M059J (cell line): ENCODE data around the gene ADARB2. TPM values are rescaled to one million over a fixed set of nuclear protein-coding genes. Genes with fewer than 3 reads are reported as not detected.
"Not testable (repeated sequence)": the region's sequence is repeated elsewhere in the genome, so short reads cannot be mapped to it uniquely, and the experiment has no call there.

Source experiments
- DNase-seq: peaks from one replicate; pipeline ENCODE4 v3.0.0-alpha.2; 2012; ENCODE audit warnings: low read depth
- total RNA-seq: library from RNA; depleted of rRNA; stranded (reverse); fragments of >200 nt; shearing (Covaris generic); gene quantifications from 2 replicates; pipeline ENCODE4 v1.2.3, GENCODE V29; 2014

ADARB2 gene
- total RNA-seq, 1 experiment from 2014 or later: not detected

GRCh38 chr10:1398626-1399410 lies 338.5 kb downstream of the ADARB2 start:
- DNase-seq: no peak

GRCh38 chr10:1398116-1398515 lies 339.2 kb downstream of the ADARB2 start:
- not testable (repeated sequence) for DNase-seq

- DNase-seq: no peak
These were observed 341.1 kb downstream of the ADARB2 start for GRCh38 chr10:1396297-1396635.

GRCh38 chr10:1395481-1396296 lies 341.6 kb downstream of the ADARB2 start:
- DNase-seq: no peak

- no peak for DNase-seq
These were observed 342.3 kb downstream of the ADARB2 start for GRCh38 chr10:1395025-1395480.

- no peak for DNase-seq
These were observed 343.0 kb downstream of the ADARB2 start for GRCh38 chr10:1394155-1394912.

GRCh38 chr10:1393481-1393880 lies 343.8 kb downstream of the ADARB2 start:
- no peak for DNase-seq

GRCh38 chr10:1392127-1392526 lies 345.2 kb downstream of the ADARB2 start:
- DNase-seq: no peak

GRCh38 chr10:1390200-1390599 lies 347.1 kb downstream of the ADARB2 start:
- no peak for DNase-seq

- DNase-seq: no peak
These were observed 353.3 kb downstream of the ADARB2 start for GRCh38 chr10:1384026-1384425.

GRCh38 chr10:1382711-1383110 lies 354.6 kb downstream of the ADARB2 start:
- no peak for DNase-seq

- no peak for DNase-seq
These were observed 356.0 kb downstream of the ADARB2 start for GRCh38 chr10:1381339-1381738.

- no peak for DNase-seq
These were observed 357.1 kb downstream of the ADARB2 start for GRCh38 chr10:1380088-1380671.

GRCh38 chr10:1379601-1380000 lies 357.7 kb downstream of the ADARB2 start:
- no peak for DNase-seq

GRCh38 chr10:1378473-1378872 lies 358.9 kb downstream of the ADARB2 start:
- DNase-seq: no peak

- DNase-seq: no peak
These were observed 359.5 kb downstream of the ADARB2 start for GRCh38 chr10:1377740-1378397.

- DNase-seq: no peak
These were observed 360.1 kb downstream of the ADARB2 start for GRCh38 chr10:1377231-1377630.

GRCh38 chr10:1376384-1376945 lies 360.9 kb downstream of the ADARB2 start:
- DNase-seq: no peak

GRCh38 chr10:1375346-1376170 lies 361.8 kb downstream of the ADARB2 start:
- DNase-seq: no peak
